Measurements from ENCODE around the gene OPN5.

Gene OPN5

DNA sequence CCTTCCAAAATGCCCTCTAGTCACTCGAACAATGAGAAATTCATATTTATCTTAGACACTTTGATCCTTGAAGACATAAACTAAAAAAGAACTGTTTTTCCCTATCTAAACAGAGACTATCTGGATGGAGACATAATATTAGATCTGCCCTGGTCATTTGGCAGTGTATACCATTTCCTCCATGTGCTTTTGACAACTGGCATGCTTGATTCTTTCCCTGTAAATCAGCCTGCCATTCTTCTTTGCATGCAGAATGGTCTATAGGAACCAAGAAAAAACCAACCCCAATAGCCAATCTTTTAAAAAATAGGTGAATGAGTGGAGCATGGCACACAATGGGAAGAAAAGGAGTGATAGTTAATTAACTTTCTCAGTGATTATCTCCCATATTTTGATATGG is 93.8 kb downstream of the OPN5 start:
- no peak for DNase-seq
